Activated CD4-positive, CD25-positive, alpha-beta regulatory T cell (primary cell): ENCODE results near the gene ATXN7L1.
"Not testable (repeated sequence)": the region's sequence is repeated elsewhere in the genome, so short reads cannot be mapped to it uniquely, and the experiment has no call there.

Experiments used
- DNase-seq, 4 experiments: peaks; one replicate each; lab custom pipeline; 2025; lab: John Stamatoyannopoulos, UW

Gene ATXN7L1

DNA sequence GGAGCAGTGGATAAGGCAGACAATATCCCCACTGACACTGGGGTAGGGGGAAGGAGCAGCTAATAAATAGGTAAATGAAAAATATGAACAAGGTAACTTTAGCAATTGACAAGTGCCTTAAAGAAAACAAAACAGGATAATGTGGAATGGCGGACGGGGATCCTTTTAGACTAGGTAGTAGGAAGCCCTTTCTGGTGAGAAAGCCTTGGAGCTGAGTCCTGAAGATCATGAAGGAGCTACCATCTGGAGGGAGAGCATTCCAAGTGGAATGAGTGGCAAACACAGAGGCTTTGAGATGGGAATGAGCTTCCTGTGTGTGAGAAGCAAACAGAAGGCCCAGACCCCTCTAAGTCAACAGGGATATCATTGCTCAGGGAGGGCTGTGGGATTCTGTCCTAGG is 16.0 kb upstream of the ATXN7L1 start:
- no peak for DNase-seq

DNA sequence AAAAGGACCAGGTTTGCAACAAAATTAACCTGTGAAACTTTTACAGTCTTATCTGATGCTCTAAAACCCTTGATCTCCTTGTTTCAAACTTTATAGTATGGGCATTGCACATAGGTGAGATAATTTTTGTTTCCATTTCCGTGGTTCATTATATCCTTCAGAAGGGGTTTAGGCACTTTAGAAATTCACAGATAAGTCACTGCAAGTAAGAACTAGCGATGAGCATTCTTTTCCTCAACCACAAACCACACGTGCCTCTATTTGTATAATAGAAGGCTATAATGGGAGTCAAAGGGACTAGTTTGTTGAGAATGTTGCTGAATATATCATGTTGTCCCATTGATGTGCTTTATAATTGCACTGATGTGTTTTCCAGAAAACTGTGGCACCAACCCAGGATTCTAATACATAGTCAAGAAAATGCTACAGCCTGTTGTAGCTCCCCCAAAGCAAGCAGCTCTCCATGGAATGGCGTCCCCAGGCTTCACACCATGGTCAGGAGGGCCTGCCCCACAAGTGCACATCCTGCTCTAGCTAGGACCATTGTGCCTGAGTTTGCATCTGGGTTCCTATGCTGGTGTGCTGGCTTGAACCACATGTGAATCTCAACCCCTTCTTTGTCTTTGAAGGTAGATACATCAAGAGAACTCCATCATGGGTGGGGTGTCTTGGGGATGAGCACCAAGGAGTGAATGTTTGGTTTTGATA is 14.0 kb upstream of the ATXN7L1 start:
- no peak for DNase-seq

DNA sequence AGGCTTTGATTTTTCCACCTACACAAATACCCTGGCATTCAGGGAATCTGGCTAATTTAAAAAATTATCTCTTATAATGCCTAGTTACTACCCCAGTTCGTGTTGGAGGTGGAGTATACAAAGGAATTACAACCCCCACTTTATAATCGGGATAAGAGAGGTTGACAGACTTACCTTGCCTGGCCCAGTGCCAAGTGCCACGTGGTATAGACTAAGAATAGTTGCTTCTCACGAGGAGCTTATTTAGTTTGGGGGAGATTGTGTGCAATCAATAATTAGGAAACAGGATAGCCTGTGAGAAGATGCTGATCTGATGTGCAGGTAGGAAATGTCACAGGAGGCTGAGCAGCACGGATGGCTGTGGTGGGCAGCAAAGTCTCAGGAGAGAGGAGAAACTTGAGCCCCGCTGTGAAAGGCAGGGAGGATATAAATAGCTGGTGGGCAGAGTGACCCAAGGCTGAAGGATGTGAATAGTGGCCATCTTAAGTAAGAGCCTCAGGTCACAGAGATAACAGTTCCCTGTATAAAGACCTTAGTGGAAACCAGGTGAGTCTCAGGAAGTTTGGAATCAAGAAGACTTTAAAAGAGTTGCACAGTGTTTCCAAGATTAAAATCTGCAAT is 11.3 kb upstream of the ATXN7L1 start:
- no peak for DNase-seq

DNA sequence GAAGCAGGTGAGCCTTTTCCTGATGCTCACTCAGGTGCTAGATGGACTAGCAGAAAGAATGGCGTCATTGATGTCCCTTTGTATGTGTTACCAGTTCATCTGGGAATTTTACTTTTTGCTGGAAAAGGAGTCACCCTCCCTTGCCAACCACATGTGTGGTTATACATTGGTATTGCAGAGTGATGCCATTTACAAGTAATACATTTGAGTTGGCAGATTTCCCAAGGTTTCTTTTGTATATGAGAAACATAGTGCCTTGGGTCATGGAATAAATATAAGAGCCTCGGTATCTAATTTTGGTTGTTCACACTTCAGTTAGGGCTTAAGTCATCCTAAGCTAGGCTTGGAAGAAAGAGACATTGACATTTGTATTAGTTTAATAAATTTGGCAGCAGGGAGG is 10.4 kb upstream of the ATXN7L1 start:
- no peak for DNase-seq

DNA sequence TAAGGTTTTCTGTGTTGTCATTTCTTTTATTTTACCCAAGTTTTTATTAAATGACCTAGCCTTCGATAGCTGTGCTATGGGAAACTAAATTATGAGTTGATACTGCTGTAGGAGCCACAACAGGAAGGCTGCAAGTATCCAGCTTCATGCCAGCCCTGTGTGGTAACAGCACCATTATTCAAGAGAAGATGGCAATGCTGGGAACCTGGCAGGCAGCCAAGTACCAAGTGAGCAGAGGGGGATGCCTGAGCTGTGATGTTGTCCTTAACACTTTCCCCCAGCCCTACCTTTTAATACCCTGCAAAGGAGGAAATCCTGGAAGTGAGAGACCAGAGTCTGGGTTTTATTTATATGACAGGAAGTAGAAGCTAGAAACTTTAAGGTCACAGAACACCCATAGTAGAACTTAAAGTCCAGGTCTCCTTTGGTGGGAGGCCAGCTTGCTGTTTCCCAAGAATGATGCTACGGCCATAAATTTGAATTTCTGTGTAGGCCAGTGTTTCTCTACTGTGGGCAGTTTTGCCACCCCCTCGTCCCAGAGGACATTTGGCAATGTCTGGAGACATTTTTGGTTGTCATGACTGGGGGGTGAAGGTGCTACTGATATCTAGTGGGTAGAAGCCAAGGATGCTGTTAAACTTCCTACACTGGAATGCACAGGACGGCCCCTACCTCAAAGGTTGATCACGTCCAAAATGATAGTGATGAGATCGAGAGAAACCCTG is 9.2 kb upstream of the ATXN7L1 start:
- DNase-seq, result no peak

DNA sequence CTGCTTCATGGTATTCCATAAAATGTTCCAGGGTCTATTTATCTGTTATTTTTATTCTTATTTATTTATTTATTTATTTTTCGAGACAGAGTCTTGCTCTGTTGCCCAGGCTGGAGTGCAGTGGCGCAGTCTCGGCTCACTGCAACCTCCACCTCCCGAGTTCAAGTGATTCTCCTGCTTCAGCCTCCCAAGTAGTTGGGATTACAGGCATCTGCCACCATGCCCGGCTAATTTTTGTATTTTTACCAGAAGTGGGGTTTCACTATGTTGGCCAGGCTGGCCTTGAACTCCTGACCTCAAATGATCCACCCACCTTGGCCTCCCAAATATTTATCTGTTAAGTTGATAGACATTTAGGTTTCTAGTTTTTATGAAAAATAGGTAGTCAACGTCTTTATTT is 6.8 kb upstream of the ATXN7L1 start:
- DNase-seq, result not testable (repeated sequence)

DNA sequence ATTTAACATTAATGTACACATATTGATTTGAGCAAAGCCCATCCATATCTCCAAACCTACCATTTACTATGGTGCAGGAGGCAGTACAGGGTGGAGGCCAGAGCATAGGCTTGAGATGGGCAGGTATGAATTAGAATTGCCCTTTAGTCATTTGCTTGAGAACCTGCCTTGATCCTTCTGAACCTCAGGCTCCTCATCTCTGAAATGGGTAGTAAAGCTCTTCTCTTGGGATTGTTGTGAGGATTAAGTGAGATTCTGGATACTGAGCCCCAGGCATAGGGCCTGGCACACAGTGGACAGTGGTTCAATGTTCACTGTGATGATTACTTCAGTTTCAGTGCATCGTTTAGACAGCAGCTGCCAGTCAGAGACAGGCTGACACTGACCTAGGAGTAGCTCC is 5.0 kb upstream of the ATXN7L1 start:
- no peak for DNase-seq

DNA sequence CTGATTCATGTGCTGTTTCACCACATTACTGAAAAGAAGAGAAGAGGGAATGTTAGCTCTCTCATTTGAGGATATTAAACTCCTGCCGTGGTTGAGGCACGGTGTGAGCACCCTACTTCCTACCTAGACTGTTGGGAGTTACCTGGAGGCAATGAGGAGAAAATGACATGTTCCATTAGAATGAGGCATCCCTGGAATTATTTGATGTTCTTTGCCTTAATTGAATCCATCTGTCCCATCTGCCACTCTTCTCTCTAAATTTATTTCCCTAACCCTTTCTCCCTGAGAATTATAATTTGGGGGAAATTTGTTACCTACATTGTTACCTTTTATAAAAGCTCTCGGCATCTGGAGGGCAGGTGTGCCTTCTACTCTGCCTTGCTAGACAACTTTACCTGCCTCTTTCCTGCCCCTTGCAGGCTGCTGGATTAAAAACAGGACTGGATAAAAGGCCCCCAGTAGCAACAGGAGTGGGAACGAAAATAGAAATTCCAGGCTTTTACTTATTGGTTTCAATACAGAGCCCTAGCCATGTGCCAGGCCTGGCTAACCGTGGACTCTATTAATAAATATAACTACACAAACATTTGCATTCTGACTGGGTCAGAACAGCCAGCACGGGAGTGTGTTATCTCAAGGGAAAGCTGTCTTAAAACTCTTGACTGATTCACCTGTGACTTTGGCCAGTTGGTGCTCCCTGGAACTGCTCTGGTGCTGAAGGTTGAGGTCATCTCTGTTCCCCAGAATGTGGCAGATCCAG is 4.4 kb upstream of the ATXN7L1 start:
- DNase-seq, result no peak

DNA sequence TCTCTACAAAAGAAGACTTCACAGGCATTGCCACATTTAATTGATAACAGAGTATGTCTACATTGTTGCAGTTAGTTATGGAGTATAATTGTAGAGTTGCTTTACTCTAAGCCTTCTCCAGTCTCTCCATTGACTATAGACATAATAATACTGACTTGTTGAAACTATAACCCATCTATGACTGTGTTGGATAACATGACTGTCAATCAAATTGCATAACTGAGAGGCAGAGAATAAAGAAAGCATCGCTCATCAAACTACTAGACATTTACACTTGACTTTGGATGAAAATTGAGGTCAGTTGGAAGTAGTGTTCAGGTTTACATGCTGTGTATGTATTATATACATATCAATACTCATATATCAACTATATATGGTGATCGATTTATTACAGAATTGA is 3.4 kb upstream of the ATXN7L1 start:
- no peak for DNase-seq

DNA sequence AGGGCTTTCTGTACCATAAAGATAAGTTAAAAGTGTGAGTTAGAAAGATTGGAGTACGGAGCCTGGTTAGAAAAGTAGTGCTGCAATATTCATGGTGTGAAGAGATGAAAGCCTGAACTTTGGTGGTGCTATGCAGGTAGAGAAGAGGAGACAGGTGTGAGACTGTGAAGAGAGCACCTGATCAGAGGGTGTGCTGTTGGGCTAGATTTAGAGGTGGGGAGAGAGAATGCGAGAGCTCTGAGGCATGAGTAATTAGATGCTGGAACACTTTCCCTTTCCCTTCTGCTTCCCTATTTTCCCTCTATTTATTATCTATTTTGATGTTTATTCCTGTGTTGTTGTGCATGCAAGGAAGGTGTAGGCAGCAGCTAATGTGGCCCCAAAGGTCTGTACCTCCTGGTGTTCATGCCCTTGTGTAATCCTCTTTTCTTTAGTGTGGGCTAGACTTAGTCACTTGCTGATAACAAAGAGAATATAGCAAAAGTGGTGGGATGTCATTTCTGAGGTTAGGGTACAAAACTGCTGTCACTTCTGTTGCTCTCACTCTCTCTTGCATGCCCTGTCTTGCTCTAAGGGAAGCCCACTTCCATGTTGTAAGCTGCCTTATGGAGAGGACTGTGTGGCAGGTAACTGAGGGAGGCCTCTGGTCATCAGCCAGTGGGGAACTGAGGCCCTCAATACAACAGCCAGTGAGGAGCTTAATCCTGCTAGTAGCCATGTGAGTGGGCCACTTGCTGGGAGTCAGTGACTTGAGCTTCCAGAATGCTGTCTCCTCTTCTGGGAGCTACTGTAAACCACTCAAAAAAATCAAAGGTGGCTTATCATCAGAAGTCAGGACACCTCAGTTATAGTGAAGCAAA is 2.6 kb upstream of the ATXN7L1 start:
- DNase-seq, result no peak

DNA sequence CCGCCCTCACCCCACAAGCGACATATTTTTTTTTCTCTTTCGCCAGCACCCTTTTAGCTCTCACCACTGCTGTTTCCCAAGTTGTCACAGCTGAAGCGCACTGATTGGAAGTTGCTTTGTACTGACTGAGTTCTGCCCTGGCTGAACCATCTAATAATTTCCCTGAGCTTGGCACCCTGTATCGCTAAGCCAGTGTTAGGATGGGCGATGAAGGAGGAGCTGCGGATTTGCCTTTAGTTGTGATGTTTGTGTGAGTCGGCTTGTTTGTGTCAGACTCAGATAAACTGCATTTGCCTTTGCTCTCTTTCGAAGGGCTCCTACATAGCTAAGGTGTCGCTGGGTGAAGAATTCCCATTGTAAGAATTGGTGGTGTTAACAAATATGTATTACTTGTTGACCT is 1.3 kb upstream of the ATXN7L1 start:
- no peak for DNase-seq

DNA sequence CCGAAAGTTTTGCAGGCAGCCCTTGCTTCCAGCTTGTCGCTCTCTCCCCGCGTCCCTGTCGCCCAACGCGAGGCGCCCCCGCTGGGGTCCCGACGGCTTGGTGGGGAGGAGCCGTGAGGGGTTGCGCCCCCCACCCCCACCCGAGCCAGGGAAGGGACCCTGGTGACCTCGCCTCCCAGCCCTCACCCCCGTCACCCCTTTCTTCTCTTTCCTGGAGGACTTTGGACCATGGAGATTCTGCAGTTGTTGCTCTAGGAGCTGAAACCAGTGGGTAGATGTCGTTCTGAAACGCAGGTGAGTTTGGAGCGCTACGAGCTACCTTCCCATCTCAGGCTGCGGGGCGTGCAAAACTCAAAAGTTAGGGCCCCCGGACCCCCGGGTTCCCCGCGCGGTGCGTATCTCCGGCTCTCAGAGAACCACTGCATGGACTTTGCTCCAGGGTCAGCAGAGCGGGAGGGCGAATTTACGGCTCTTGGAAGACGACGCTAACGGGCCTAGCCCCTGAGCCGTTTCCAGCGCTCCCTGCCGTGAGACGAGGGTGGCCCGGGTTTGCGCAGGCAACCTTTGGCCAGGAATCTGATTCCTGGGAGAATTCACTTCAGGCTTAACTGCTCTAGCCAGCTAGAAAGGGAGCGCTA is 684 bp upstream of the ATXN7L1 start:
- DNase-seq, result no peak

DNA sequence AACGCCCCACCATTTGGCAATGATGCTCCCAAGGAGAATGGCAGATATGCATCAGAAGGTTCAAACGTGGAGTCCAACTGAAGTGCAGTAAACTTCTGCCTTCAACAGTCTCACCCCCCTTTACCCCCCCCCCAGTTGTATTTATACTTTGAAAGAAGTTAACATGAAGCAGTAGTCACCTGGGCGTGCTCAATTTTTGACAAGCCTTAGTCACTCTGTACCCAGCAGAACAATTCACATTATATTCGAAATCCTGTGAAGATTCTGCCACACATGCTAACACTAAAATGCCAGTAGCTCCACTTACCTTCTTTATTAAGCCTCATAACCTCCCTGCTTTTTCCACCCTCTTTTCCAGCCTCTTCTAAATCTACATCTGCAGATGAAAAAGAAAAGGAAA is 894 bp downstream of the ATXN7L1 start:
- DNase-seq, result no peak

DNA sequence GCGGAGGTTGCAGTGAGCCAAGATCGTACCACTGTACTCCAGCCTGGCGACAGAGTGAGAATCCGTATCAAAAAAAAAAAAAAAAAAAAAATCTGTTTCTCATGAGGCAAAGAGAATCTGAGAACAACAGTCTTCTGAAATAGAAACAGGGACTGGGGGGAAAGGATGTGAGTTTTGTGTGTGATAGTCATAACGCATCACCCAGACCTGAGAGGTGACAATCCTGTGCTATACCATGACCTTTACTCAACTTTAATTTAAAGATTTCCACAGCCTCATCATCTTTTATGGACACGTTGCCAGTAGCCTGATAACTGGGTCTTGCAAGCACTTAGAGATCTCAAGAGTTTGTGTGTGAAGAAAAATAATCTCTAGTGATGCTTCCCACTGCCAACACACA is 2.3 kb downstream of the ATXN7L1 start:
- no peak for DNase-seq

DNA sequence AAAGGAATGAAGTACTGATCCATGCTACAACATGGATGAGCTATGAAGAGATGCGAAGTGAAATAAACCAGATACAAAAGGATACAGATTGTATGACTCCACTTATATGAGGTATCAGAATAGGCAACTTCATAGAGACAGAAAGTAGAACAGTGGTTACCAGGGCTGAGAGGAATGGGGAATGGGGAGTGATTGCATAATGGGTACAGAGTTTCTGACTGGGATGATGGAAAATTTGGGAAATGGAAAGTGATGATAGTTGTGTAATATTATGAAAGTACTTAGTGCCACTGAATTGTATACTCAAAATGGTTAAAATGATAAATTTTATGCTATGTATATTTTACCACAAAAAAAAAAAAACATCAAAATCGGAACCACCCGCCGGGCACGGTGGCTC is 3.9 kb downstream of the ATXN7L1 start:
- no peak for DNase-seq

DNA sequence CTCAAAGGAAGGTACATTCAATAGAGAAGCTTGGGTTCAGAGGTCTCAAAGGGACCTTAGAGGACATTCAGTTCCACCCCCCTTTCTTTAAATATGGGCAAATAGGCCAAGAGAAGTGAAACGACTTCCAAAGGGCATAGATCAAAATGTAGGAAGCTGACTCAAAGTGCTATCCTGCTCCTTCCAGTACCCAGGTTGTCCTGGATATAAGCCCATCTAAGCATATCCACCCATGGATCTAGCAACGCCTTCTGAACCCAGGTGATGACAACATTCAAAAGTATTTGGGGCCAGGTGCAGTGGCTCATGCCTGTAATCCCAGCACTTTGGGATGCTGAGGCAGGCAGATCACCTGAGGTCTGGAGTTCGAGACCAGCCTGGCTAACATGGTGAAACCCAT is 5.3 kb downstream of the ATXN7L1 start:
- no peak for DNase-seq

DNA sequence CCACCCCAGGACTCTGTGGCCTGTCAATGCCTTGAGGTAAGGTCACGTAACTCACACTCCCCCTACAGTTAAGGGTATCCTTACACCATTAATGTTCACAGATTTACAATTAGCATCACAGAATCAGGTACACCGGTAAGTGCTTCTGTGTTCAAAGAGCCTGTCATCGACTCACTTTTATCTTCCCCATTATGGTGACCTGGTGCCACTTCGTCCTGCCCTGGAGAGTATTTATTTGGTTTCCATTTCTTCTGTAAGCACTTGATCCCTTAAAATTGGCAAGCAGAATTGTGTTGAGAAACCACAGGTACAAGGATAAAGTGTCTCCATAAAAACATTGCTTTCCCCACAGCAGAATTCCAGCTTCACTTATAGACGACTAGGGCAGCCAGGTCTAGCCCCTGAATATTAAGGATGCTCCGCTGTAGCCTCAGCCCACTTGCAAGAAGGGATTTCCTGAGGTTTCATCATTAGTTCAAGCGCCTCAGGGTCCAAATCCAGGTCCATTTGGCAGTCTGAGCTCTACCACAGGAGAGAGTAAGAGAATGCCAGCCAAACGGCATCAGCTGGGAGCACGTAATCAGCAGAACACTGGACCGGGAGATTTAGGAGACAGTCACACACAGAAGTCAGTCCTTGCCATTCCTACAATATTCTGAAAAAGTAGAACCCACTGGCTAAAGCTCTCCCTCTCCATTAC is 10.1 kb downstream of the ATXN7L1 start:
- DNase-seq, result no peak

DNA sequence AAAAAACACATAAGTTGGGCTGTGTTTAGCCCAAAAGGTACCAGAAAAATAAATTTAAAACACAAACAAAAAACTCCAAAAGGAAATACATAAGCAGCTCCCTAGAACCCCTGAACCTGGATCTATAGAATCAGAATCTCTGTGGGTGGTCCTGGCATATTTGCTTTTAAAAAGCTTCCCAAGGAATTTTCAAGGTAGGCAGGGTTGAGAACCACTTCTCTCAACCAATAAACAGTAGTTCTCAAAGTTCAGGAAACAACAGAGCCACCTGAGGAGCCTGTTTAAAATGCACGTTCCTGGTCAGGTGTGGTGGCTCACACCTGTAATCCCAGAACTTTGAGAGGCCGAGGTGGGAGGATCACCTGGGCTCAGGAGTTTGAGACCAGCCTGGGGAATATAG is 12.5 kb downstream of the ATXN7L1 start:
- DNase-seq, result no peak

DNA sequence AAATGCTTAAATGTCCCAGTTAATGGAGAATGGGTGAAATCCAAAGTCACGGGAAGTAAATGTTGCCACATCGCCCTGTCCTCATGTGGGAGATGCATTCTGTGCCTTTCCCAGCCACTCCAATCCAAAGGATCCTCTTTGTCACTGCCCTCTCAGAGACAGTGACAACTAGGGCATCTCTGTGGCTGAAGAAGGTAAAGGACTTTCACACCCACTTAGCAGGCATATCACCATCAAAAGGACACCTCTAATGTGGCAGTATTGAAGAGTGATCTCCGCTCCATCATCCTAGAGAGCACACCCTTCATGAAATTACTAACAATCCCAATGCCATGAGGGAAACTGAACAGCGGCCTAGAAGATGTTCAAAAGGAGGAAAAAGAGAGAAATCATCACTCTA is 13.6 kb downstream of the ATXN7L1 start:
- DNase-seq, result no peak

DNA sequence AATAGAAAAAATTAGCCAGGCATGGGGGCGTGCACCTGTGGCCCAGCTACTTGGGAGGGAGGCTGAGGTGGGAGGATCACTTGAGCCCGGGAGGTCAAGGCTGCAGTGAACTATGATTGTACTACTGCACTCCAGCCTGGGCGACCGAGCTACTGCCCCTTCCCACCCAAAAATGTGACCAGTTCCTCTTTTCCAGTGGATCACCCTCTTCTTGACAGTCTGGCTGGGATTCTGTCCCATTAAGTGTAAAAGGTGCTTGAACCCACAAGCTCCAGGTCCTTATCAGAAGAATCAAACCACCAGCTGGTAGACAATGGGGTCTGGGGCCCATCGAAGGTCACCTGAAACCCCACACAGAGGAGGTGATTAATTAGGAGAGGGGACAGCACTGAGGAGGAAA is 14.1 kb downstream of the ATXN7L1 start:
- no peak for DNase-seq

DNA sequence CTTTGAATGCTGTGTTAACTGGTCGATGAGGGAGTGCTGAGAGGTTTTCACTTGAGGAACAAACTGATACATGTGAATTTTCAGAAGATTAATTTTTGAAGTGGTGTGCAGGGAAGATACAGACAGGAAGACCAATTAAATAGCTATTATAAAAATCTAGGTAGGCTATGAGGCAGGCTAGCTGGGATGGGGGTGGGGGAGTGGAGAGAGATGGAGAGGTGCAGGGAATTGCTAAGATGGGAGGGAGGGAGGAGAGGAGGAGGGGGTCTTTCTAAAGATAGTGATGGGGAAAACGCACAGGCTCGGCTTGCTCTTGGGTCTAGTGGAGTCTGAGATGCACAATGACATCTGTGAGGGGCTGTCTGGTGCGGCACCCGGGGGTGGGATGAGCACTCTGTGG is 15.2 kb downstream of the ATXN7L1 start:
- DNase-seq, result no peak
